Stimulated activated CD4-positive, alpha-beta T cell treated with anti-CD3 and anti-CD28 coated beads, Interleukin-4, amount 100 ng/mL, for 48 hours (primary cell): ENCODE data around the gene GPANK1.

Source experiments
- DNase-seq, 2 donors: peaks; one replicate each; pipeline ENCODE4 v3.0.0-alpha.2; 2020; ENCODE audit warnings: low read depth in 2 of 2

Gene GPANK1

DNA sequence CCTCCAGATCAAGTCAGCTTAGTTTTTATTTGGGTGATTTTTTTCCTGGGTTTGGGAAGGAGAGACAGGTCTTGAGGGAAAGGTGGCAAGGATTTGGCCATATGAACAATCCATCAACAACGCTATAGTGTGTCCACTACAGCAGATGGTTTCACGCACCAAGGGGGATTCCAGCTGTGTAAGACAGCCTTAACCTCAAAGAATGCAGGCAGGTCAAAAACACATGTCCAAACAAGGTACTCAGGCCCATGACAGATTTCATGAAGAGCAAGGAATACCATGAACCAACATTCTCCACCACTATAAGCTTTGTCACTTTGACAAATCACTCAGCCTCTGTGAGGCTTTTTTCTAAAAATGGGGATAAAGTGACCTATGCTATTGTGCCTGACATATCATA, 47.8 kb downstream of the GPANK1 start:
- no peak for DNase-seq

DNA sequence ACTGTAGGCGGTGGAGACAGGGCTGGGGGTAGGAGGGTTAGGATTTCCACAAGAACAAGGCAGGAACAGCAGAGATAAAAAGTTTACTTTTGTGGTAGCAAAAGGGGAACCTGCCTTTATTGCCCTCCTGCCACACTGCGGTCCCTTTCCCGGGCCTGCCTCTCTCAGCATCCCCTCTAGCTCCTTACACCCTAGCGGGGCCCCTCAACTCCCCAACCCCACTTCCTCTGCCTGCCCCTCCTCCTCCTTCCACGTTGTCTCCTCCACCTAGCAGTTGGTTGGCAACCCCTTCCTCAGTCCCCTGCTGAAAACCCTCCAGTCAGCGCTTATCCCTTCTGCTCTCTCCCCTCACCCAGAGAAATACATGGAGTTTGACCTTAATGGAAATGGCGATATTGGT, 49.0 kb downstream of the GPANK1 start:
- no peak for DNase-seq

DNA sequence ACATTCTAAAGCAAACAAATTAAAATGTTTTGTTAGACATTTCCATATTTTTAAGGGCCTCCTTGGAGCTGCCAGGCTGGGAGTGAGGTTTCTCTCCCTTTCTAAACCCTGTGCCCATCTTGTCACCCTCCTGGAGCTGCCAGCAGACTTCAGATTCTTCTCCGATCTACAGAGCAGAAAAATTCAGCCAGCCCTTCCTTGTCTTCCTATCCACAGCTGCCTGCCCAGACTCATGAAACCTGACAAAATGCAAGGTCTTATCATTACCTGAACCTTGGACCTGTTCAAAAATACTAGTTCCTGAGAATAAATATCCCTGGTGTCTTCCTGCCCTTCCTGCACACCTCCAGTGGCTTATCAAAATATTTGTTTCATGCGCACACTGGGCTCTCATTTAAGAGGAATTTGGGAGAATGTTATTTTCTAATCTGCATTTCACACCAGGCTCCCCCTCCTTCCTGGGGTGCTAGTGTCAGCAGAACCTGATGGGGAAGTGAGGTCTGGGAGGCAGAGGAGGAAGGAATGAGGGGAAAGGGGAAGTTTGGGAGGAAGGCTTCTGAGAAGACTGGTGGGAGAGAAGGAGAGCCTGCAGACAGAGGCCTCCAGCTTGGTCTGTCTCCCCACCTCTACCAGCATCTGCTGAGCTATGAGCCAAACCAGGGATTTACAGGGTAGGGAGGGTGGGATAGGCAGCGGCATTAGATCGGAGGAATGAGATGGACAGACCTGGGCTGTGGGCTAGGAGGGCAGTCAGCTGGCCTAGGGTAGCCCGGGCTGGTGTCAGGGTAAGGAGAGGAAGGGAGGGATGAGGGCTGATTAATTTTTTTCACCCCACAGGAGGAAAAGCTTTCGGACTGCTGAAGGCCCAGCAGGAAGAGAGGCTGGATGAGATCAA, 49.9 kb downstream of the GPANK1 start, which contains the start of gene AIF1:
Gene AIF1 (plus strand): TSS at position 551 of the 895 bp plus-strand sequence. CDS start 96 bp downstream, at position 647.
- no peak for DNase-seq

DNA sequence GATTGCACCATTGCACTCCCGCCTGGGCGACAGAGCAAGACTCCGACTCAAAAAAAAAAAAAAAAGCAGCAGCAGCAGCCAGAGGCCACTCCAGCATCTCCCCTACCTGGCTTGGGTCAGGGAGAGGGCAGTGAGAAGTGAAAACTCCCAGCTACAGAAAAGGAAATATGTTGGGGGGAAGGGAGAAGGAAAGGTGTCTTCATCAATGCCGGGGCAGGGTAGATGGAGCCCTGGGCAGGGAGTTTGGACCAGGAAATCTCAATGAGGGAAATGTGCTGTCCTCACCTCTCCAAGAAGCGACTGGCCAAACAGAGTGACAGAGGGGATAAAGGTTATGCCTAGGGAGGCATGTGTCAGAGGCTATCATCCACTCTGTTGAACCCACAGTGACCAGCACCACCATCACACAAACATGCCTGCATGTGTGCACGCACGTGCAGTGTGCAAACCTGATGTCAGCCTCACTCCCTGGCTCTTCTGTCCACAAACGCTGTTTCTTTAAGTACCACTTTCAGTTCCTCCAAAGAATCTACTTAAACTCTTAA, 50.6 kb downstream of the GPANK1 start:
- no peak for DNase-seq
